Heart right ventricle (tissue), 16 donors: ENCODE measurements around the gene PLCB2. TPM values are rescaled to one million over a fixed set of nuclear protein-coding genes. Genes with fewer than 3 reads are reported as not detected.

Experiments
- ATAC-seq, 8 donors: fragments of 200-7000 bp; cut with Tn5 transposase; one replicate each; pipeline ENCODE4 v1.9.1; 2020; ENCODE audit warnings: mild to moderate bottlenecking in 8 of 8, moderate library complexity in 8 of 8, moderate number of reproducible peaks in 1 of 8
- DNase-seq, 2 donors: peaks; one replicate each; pipeline ENCODE4 v3.0.0-alpha.2; 2020
- H3K27ac ChIP-seq, 10 donors: fragments of 200-600 bp; sonication (generic) in 2 of 10; one replicate each; pipeline versions ENCODE4 v1.5.0 to v1.8.0; 2020 to 2022; ENCODE audit warnings: mild to moderate bottlenecking in 3 of 10
- H3K27me3 ChIP-seq, 7 donors: fragments of 200-600 bp; one replicate each; pipeline ENCODE4 v1.8.0; 2021 to 2022; ENCODE audit warnings: mild to moderate bottlenecking in 2 of 7
- H3K36me3 ChIP-seq, 9 donors: fragments of 200-600 bp; sonication (generic) in 1 of 9; one replicate each; pipeline versions ENCODE4 v1.5.0 to v1.8.0; 2020 to 2022; ENCODE audit warnings: mild to moderate bottlenecking in 2 of 9
- H3K4me1 ChIP-seq, 9 donors: fragments of 200-600 bp; sonication (generic) in 1 of 9; one replicate each; pipeline versions ENCODE4 v1.5.0 to v1.8.0; 2020 to 2022; ENCODE audit warnings: mild to moderate bottlenecking in 4 of 9
- H3K4me3 ChIP-seq, 10 donors: fragments of 200-600 bp; sonication (generic) in 2 of 10; one replicate each; pipeline versions ENCODE4 v1.5.0 to v1.8.0; 2020 to 2022; ENCODE audit warnings: mild to moderate bottlenecking in 7 of 10, moderate library complexity in 2 of 10
- H3K9me3 ChIP-seq, 11 donors: fragments of 200-600 bp in 10 of 11; sonication (generic) in 2 of 11; one replicate each; pipeline versions ENCODE4 v1.5.0 to v1.8.0; 2013 to 2022; ENCODE audit warnings: mild to moderate bottlenecking in 2 of 11, control low read depth in 1 of 11, moderate library complexity in 1 of 11
- WGBS, 2 donors: extraction: QIAGEN DNeasy Blood & Tissue Kit; methylation state at CpG; one replicate each; pipeline ENCODE4 v1.1.7; 2013; ENCODE audit warnings: inconsistent platforms in 1 of 2; 5-methylcytosine and 5-hydroxymethylcytosine counted together
- intact Hi-C, 10 donors: fragments of 100-400 bp; cut with DNase I; formaldehyde crosslinking; loops; one replicate each; pipeline versions ENCODE4 v1.11.1 to v1.14.2; 2022
- polyA plus RNA-seq, 2 donors: library from polyadenylated mRNA; stranded (reverse); fragments of 200-250 nt; gene quantifications; one replicate each; pipeline ENCODE4 v1.2.3, GENCODE V29; 2013
- total RNA-seq, 10 donors: library from RNA; stranded (reverse); fragmentation: NEBNext Ultra II Directional in 3 of 10; extraction: Animal tissue kit (Norgen Biotek cat#: 25700) in 3 of 10; gene quantifications; one replicate each; pipeline versions ENCODE4 v1.2.1 to v1.2.4, GENCODE V29; 2021 to 2023
- TF ChIP-seq, protein P1 (sequence below), 9 donors: fragments of 200-600 bp; sonication (generic) in 2 of 9; IDR thresholded peaks; one replicate each; pipeline versions ENCODE4 v1.5.0 to v1.8.0; 2021 to 2022; ENCODE audit warnings: antibody characterized with exemption in 9 of 9, mild to moderate bottlenecking in 5 of 9, moderate library complexity in 1 of 9
- donor health status: Arrhythmogenic right ventricular cardiomyopathy.
- donor health status: ischemic (EF 13 %, LVEDD 7.1; RV severe dilation, severe dysfunction).
- donor health status: healthy with polysubstance abuse.
- donor health status: DM: no; HTN: yes; CAD: no.
- donor health status: DM: no; HTN: no; CAD: no.
- donor health status: ischemic (EF 25% LVEDD 6.9; RV normal size, moderate dysfunction).
- donor health status: ischemic (EF 25% LVEDD 5.7; RV mildly dilated, moderate dysfunction).
- donor health status: healthy.
- donor health status: DM: yes; HTN: yes; CAD: no.
- donor health status: Ischemic cardiomyopathy.
- donor health status: ischemic (EF 35%, LVEDD 5.7; RV mildly dilated, moderate dysfunction).
- donor health status: nonischemic (EF 11% LVEDD 7.7; RV severe dilation, severe dysfunction).
- donor health status: DM: yes; HTN: yes; CAD: no.
- donor health status: PGD.
- donor health status: ischemic (EF 29% LVEDD 5.4; RV normal size, mild dysfunction).
- donor health status: nonischemic (EF 23%, LVEDD 6.1; RV moderate dilation, normal function).

The PLCB2 gene
- total and polyA plus RNA-seq, 12 donors: 1.2 to 24.4 (median 4.9) TPM

DNA sequence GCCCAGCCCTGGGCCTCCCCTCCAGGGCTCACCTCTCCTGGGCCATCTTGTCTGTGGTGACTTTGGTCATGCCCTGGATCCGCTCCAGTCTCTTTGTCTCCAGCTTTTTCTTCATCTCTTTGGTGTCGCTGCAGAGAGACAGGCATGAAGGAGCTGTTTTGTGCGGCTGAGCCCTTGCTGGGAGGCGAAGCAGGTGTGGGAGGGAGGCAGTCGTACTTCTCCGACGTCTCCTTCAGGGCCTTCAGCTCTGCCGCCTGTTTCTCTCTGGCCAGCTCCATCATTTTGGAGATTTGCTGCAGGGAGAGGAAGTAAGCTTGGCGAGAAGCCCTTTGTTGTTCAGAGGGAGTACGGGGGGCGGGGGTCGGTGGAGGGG lies 17.2 kb downstream of the PLCB2 start:
- no peak overlapping the region for H3K27ac ChIP-seq
- peaks cover 7 to 45% (median 34%) of the 10 kb centered on the region in 9 donors for H3K4me1 ChIP-seq
- DNase-seq (no peak), ATAC-seq (no peak)
- H3K27me3 ChIP-seq: peaks cover 0 to 23% (median 10%) of the 10 kb centered on the region in 7 donors
- WGBS, 2 donors: 38 to 55% methylated on average over 10 to 12 of the region's 12 CpGs
- intact Hi-C loops: no loop called here
- H3K36me3 ChIP-seq: peaks cover 0 to 75% (median 0%) of the 10 kb centered on the region in 9 donors
- peak overlapping the region in 5 of 10 donors; percentile 31 to 56 (median 42) for H3K4me3 ChIP-seq
- no peaks in the 10 kb centered on the region for H3K9me3 ChIP-seq
- TF ChIP-seq, protein P1, sequence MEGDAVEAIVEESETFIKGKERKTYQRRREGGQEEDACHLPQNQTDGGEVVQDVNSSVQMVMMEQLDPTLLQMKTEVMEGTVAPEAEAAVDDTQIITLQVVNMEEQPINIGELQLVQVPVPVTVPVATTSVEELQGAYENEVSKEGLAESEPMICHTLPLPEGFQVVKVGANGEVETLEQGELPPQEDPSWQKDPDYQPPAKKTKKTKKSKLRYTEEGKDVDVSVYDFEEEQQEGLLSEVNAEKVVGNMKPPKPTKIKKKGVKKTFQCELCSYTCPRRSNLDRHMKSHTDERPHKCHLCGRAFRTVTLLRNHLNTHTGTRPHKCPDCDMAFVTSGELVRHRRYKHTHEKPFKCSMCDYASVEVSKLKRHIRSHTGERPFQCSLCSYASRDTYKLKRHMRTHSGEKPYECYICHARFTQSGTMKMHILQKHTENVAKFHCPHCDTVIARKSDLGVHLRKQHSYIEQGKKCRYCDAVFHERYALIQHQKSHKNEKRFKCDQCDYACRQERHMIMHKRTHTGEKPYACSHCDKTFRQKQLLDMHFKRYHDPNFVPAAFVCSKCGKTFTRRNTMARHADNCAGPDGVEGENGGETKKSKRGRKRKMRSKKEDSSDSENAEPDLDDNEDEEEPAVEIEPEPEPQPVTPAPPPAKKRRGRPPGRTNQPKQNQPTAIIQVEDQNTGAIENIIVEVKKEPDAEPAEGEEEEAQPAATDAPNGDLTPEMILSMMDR (IDR thresholded peaks at IDR 0.05): no peak

DNA sequence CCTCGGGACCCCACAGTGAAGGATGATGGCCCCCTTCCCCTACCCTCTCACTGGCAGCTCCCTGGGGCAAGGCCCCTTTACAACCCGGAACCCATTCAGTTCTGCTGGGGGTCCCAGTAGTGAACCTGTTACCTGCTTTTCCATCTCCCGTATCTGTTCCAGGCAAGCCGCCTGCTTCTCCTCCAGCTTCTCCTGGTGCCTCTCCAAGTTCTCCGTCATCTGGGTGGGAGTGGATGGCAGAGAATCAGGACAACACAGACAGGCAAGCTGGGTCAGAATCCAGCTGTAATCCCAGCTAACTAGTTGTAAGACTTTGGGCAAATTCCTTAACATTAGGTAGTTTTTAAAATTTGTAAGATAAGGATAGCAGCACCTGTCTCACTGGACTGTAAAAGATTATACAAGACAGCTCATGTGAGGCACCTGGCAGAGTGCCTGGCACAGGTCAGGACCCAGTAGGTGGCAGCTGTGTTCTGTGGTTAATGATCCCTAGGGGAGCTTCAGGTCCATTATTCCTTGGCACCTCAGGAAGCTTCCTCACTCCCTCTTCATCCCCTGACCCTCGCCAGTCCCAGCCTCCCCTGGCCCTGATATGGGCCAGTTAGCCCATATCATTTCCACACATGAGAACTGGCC lies 18.5 kb downstream of the PLCB2 start:
- no peak overlapping the region for H3K4me3 ChIP-seq
- DNase-seq (no peak), ATAC-seq (peak in 3 of 8 donors; percentile 21 to 32 (median 21))
- TF ChIP-seq, protein P1 (IDR thresholded peaks at IDR 0.05): peak in 4 of 9 donors; percentile 16 to 41 (median 30)
- no peak overlapping the region for H3K27ac ChIP-seq
- peaks cover 0 to 22% (median 12%) of the 10 kb centered on the region in 7 donors for H3K27me3 ChIP-seq
- H3K9me3 ChIP-seq: no peaks in the 10 kb centered on the region
- peaks cover 7 to 45% (median 31%) of the 10 kb centered on the region in 9 donors for H3K4me1 ChIP-seq
- 53 to 65% methylated on average over 6 of the region's 6 CpGs for WGBS, 2 donors
- intact Hi-C loops: no loop called here
- peaks cover 0 to 63% (median 0%) of the 10 kb centered on the region in 9 donors for H3K36me3 ChIP-seq

DNA sequence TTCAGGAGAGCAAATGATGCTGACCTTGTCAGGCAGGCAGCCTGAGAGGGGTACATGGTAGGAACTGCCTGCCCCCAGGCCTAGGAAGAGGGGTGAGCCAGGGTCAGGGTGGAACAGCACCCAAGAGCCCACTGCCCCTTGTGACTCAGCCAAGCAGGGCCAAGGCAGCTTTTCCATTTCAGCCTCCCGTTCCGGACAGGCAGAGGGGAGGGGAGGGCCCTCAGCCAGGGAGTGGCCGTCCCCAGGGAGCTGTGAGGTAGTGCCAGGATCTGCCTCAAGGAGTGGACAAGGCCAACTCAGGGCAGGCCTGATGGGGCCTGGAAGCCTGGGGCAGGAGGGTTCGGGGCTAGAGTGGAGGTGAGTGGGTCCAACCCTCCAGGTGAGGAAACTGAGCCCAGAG lies 19.8 kb downstream of the PLCB2 start:
- Histone ChIP-seq H3K4me3 (no peak overlapping the region), H3K9me3 (no peaks in the 10 kb centered on the region), H3K4me1 (peaks cover 9 to 48% (median 35%) of the 10 kb centered on the region in 9 donors), H3K36me3 (peaks cover 0 to 50% (median 0%) of the 10 kb centered on the region in 9 donors), H3K27me3 (peaks cover 0 to 33% (median 23%) of the 10 kb centered on the region in 7 donors), H3K27ac (no peak overlapping the region)
- no peak for DNase-seq
- peak in 1 of 8 donors; percentile 17 for ATAC-seq
- intact Hi-C loops: no loop called here
- TF ChIP-seq, protein P1 (IDR thresholded peaks at IDR 0.05): no peak
- 64 to 66% methylated on average over 4 of the region's 4 CpGs for WGBS, 2 donors

DNA sequence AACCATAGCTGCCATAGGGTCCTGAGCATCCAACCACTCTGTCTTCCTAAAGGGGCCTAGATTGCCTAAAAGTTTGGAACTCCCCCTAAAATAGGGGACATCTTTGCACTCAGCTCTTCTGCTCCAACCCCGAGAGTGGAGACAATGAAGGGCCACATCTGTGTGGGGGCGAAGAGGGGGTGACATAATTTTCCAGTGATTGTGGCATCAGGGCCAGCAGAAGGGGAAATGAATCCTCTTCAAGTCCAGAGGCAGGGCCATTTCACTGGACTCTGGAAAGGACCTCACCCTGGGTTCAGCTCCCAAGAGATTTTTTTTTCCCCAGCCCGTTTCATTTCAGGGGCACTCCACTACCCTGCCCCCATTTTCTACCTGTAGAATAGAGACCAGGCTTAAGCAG lies 20.2 kb downstream of the PLCB2 start:
- intact Hi-C loops: no loop called here
- no peak for DNase-seq

More for the DNA sequence above, 20.2 kb downstream of the PLCB2 start:
- no peak overlapping the region for H3K4me3 ChIP-seq
- peaks cover 4 to 38% (median 25%) of the 10 kb centered on the region in 7 donors for H3K27me3 ChIP-seq
- peaks cover 13 to 50% (median 39%) of the 10 kb centered on the region in 9 donors for H3K4me1 ChIP-seq
- no peak overlapping the region for H3K27ac ChIP-seq
- TF ChIP-seq, protein P1 (IDR thresholded peaks at IDR 0.05): no peak
- H3K9me3 ChIP-seq: no peaks in the 10 kb centered on the region
- peaks cover 0 to 45% (median 0%) of the 10 kb centered on the region in 9 donors for H3K36me3 ChIP-seq
- WGBS, 2 donors: 90 to 93% methylated on average over 3 of the region's 3 CpGs
- ATAC-seq: no peak
